DOHH2 (cell line): ENCODE data around the gene SLC17A8.
"Not testable (repeated sequence)": the region's sequence is repeated elsewhere in the genome, so short reads cannot be mapped to it uniquely, and the experiment has no call there.

Experiments
- H3F3A ChIP-seq: fragments of 200-600 bp; sonication (generic), shearing (Covaris generic); 2 replicates; pipeline ENCODE4 v1.6.0; 2016; ENCODE audit warnings: antibody characterized with exemption, mild to moderate bottlenecking; ENCODE audit not compliant: control insufficient read depth, insufficient read depth
- H3K27ac ChIP-seq: fragments of 200-600 bp; sonication (generic); 2 replicates; pipeline ENCODE4 v1.5.1; 2014; ENCODE audit warnings: low read depth, mild to moderate bottlenecking, low read length, moderate library complexity
- H3K27me3 ChIP-seq: fragments of 200-600 bp; sonication (generic); 2 replicates; pipeline ENCODE4 v1.6.1; 2014; ENCODE audit warnings: mild to moderate bottlenecking, low read length, mixed read lengths; ENCODE audit not compliant: control insufficient read depth
- H3K36me3 ChIP-seq: fragments of 200-600 bp; sonication (generic); 2 replicates; pipeline ENCODE4 v1.6.1; 2014; ENCODE audit warnings: mild to moderate bottlenecking, low read length, moderate library complexity, mixed read lengths; ENCODE audit not compliant: control insufficient read depth
- H3K4me1 ChIP-seq: fragments of 200-600 bp; sonication (generic); 2 replicates; pipeline ENCODE4 v1.6.1; 2014; ENCODE audit warnings: mild to moderate bottlenecking, low read length, mixed read lengths; ENCODE audit not compliant: control insufficient read depth
- H3K4me2 ChIP-seq: fragments of 200-600 bp; sonication (generic); 2 replicates; pipeline ENCODE4 v1.6.0; 2014; ENCODE audit warnings: mild to moderate bottlenecking, low read length, moderate library complexity
- H3K4me3 ChIP-seq: fragments of 200-600 bp; sonication (generic); 2 replicates; pipeline ENCODE4 v1.5.1; 2014; ENCODE audit warnings: mild to moderate bottlenecking, low read length, mixed read lengths
- H3K79me2 ChIP-seq: fragments of 200-600 bp; sonication (generic); 2 replicates; pipeline ENCODE4 v1.6.1; 2014; ENCODE audit warnings: mild to moderate bottlenecking, low read length, mixed read lengths; ENCODE audit not compliant: control insufficient read depth
- H3K9me2 ChIP-seq: fragments of 200-600 bp; sonication (generic); replicated peaks from 2 replicates; pipeline ENCODE4 v1.6.1; 2014; ENCODE audit warnings: mild to moderate bottlenecking, low read length, mixed read lengths; ENCODE audit not compliant: control insufficient read depth
- H3K9me3 ChIP-seq: fragments of 200-600 bp; sonication (generic); 2 replicates; pipeline ENCODE4 v1.6.1; 2014; ENCODE audit warnings: antibody characterized with exemption, low read length, mixed read lengths; ENCODE audit not compliant: control insufficient read depth, insufficient read depth
- H4K20me1 ChIP-seq: fragments of 200-600 bp; sonication (generic); 2 replicates; pipeline ENCODE4 v1.6.0; 2014; ENCODE audit warnings: low read depth, mild to moderate bottlenecking, antibody characterized with exemption, low read length, moderate library complexity; ENCODE audit not compliant: control insufficient read depth, insufficient read depth
- EZH2phosphoT487 ChIP-seq: fragments of 200-600 bp; sonication (generic); IDR thresholded peaks from 2 replicates; pipeline ENCODE4 v1.6.1; 2017; ENCODE audit warnings: borderline replicate concordance, mild to moderate bottlenecking, antibody characterized with exemption, low read length, moderate library complexity, mixed read lengths
- TF ChIP-seq, protein P1 (sequence below): fragments of 200-600 bp; sonication (generic); IDR thresholded peaks from one replicate; pipeline ENCODE4 v1.5.1; 2014; ENCODE audit warnings: antibody characterized with exemption, mild to moderate bottlenecking, low read depth, low read length; ENCODE audit not compliant: poor library complexity, severe bottlenecking

The SLC17A8 gene

DNA sequence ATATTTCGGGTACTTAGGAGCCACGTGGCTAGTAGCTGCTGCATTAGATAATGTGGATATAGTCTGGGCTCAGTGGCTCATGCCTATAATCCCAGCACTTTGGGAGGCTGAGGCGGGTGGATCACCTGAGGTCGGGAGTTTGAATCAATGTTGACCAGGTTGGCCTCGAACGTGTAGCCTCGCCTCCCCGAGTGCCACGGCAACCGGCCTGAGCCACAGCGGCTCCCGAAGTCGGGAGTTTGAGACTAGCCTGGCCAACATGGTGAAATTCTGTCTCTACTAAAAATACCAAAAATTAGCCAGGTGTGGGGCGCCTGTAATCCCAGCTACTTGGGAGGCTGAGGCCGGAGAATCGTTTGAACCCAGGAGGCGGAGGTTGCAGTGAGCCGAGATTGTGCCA is 12.5 kb upstream of the SLC17A8 start:
- not testable (repeated sequence) for H3K4me3 ChIP-seq, H3K27ac ChIP-seq, H3K27me3 ChIP-seq, H3K9me3 ChIP-seq, H3K4me1 ChIP-seq, H4K20me1 ChIP-seq, H3K9me2 ChIP-seq, H3K79me2 ChIP-seq, H3K4me2 ChIP-seq, H3F3A ChIP-seq, H3K36me3 ChIP-seq

GRCh38 chr12:100345020-100345767 is 11.7 kb upstream of the SLC17A8 start:
- no peak for TF ChIP-seq EZH2phosphoT487
- Histone ChIP-seq H3K9me3 (no peaks in the 10 kb centered on the region), H3K36me3 (no peaks in the 10 kb centered on the region), H3K4me1 (no peaks in the 10 kb centered on the region), H3K9me2 (no peaks in the 10 kb centered on the region), H3K27ac (no peak overlapping the region), H3K27me3 (no peaks in the 10 kb centered on the region), H4K20me1 (no peaks in the 10 kb centered on the region), H3K4me2 (no peak overlapping the region), H3K4me3 (no peak overlapping the region), H3K79me2 (no peaks in the 10 kb centered on the region), H3F3A (no peaks in the 10 kb centered on the region)

DNA sequence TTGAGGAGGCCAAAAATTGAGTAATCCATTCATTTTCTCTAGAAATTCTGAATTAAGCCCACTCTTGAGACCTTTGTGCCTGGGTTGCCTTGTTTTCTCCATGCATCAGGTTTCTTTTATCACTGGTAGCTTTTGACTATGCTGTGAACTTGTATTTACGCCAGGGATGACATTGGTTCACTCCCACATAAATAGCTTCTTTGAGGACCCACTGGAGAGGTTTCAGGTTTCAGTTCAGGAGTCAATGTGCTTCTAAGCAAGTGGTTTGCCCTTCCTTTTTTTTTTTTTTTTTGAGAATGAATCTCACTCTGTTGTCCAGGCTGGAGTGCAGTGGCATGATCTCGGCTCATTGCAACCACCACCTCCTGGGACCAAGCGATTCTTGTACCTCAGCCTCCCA is 10.2 kb upstream of the SLC17A8 start:
- Histone ChIP-seq H3K27ac (no peak overlapping the region), H3K4me2 (no peak overlapping the region), H3K4me3 (no peak overlapping the region), H3K27me3 (no peaks in the 10 kb centered on the region), H3F3A (no peaks in the 10 kb centered on the region), H3K36me3 (no peaks in the 10 kb centered on the region), H3K9me3 (no peaks in the 10 kb centered on the region), H3K9me2 (no peaks in the 10 kb centered on the region), H4K20me1 (no peaks in the 10 kb centered on the region), H3K4me1 (no peaks in the 10 kb centered on the region), H3K79me2 (no peaks in the 10 kb centered on the region)
- TF ChIP-seq EZH2phosphoT487, result no peak
- TF ChIP-seq, protein P1, sequence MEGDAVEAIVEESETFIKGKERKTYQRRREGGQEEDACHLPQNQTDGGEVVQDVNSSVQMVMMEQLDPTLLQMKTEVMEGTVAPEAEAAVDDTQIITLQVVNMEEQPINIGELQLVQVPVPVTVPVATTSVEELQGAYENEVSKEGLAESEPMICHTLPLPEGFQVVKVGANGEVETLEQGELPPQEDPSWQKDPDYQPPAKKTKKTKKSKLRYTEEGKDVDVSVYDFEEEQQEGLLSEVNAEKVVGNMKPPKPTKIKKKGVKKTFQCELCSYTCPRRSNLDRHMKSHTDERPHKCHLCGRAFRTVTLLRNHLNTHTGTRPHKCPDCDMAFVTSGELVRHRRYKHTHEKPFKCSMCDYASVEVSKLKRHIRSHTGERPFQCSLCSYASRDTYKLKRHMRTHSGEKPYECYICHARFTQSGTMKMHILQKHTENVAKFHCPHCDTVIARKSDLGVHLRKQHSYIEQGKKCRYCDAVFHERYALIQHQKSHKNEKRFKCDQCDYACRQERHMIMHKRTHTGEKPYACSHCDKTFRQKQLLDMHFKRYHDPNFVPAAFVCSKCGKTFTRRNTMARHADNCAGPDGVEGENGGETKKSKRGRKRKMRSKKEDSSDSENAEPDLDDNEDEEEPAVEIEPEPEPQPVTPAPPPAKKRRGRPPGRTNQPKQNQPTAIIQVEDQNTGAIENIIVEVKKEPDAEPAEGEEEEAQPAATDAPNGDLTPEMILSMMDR, result no peak

DNA sequence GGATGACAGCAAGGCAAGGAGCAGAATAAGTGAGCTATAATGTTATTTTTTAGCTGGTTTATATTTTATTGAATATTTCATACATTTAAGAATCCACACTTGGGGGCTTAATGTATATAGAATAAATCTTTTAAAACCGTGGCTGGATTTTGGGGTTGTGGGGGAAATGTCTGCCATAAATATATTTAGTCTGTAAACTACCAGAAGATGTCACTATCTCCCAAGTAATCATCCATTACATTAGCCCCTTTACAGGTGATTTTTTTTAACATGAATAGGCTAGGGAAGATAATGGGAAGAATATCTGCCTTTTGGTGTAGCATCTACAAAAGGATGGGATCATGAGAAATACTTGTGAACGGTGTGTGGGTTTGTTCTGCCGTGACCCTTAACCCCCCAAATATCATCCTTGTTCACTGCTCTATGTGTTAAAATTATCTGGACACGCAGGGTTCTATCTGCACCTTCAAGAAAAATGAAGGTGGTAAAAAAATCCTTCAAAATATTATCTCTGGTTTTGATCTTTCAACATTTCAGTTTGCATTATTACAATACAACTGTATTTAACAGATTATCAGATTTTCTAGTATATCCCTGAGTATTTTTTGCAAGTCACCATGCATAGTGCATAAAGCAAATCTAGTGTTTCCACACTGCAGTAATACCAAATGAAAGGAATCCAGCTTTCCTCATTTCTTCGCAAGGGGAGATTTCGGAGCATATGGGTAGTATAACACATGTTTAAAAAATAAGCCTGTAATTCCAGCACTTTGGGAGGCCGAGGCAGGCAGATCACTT is 8.0 kb upstream of the SLC17A8 start:
- H3F3A ChIP-seq, result no peaks in the 10 kb centered on the region
- no peak overlapping the region for H3K4me2 ChIP-seq
- H3K36me3 ChIP-seq, result no peaks in the 10 kb centered on the region
- no peaks in the 10 kb centered on the region for H3K9me2 ChIP-seq
- no peaks in the 10 kb centered on the region for H3K4me1 ChIP-seq
- no peaks in the 10 kb centered on the region for H3K9me3 ChIP-seq
- H3K27me3 ChIP-seq, result peaks cover 2% of the 10 kb centered on the region; the same call in 1 of the 2 replicates
- H3K79me2 ChIP-seq, result no peaks in the 10 kb centered on the region
- H4K20me1 ChIP-seq, result no peaks in the 10 kb centered on the region
- no peak overlapping the region for H3K4me3 ChIP-seq
- H3K27ac ChIP-seq, result no peak overlapping the region
- no peak for TF ChIP-seq EZH2phosphoT487
- TF ChIP-seq, protein P1, result peak; percentile 39
